GM19351 (cell line): ENCODE data around the gene ATP2A3.

Source experiments
- ATAC-seq: cut with Tn5 transposase; IDR thresholded peaks from one replicate; pipeline ENCODE4 v1.9.1; 2021; ENCODE audit warnings: mild to moderate bottlenecking, moderate library complexity; ENCODE audit not compliant: unreplicated experiment

The ATP2A3 gene

GRCh38 chr17:3974138-3974687 is 10.0 kb upstream of the ATP2A3 start:
- no peak for ATAC-seq

- ATAC-seq = no peak
Measured at GRCh38 chr17:3973495-3974137, 9.4 kb upstream of the ATP2A3 start.

- ATAC-seq = no peak
Measured at GRCh38 chr17:3972931-3973330, 8.7 kb upstream of the ATP2A3 start.

- ATAC-seq = no peak
Measured at GRCh38 chr17:3972281-3972731, 8.1 kb upstream of the ATP2A3 start.

GRCh38 chr17:3970668-3971067 is 6.4 kb upstream of the ATP2A3 start:
- no peak for ATAC-seq

GRCh38 chr17:3969963-3970362 is 5.7 kb upstream of the ATP2A3 start:
- ATAC-seq = no peak

- ATAC-seq = no peak
Measured at GRCh38 chr17:3968886-3969524, 4.8 kb upstream of the ATP2A3 start.

GRCh38 chr17:3968015-3968414 is 3.8 kb upstream of the ATP2A3 start:
- no peak for ATAC-seq

- ATAC-seq = no peak
Measured at GRCh38 chr17:3966720-3967363, 2.6 kb upstream of the ATP2A3 start.

- peak; percentile 42 for ATAC-seq
Measured at GRCh38 chr17:3965118-3965800, 1.0 kb upstream of the ATP2A3 start.

- peak; percentile 12 for ATAC-seq
Measured at GRCh38 chr17:3963237-3964201, 718 bp downstream of the ATP2A3 start.

- no peak for ATAC-seq
Measured at GRCh38 chr17:3962965-3963236, 1.3 kb downstream of the ATP2A3 start.

- no peak for ATAC-seq
Measured at GRCh38 chr17:3962217-3962964, 1.8 kb downstream of the ATP2A3 start.

GRCh38 chr17:3961564-3962047 is 2.6 kb downstream of the ATP2A3 start:
- no peak for ATAC-seq

GRCh38 chr17:3960764-3961163 is 3.5 kb downstream of the ATP2A3 start:
- no peak for ATAC-seq

GRCh38 chr17:3959921-3960601 is 4.2 kb downstream of the ATP2A3 start:
- no peak for ATAC-seq

- no peak for ATAC-seq
Measured at GRCh38 chr17:3959295-3959899, 4.8 kb downstream of the ATP2A3 start.

GRCh38 chr17:3957735-3958599 is 6.3 kb downstream of the ATP2A3 start:
- ATAC-seq = no peak
